ENCODE measurements around the gene CSMD2.
"Not testable (repeated sequence)": the region's sequence is repeated elsewhere in the genome, so short reads cannot be mapped to it uniquely, and the experiment has no call there.

DNA sequence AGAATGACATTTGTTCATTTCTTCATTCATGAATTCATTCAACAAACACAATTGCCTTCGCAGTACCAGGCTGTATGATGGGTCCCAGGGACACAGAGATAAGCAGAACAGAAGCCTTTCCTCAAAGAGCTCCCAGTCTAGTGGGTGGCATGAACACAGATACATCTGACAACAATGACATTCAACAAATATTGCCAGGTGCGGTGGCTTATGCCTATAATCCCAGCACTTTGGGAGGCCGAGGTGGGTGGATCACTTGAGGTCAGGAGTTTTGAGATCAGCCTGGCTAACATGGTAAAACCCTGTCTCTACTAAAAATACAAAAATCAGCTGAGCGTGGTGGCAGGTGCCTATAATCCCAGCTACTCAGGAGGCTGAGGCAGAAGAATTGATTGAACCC lies 18.4 kb upstream of the CSMD2 start:
- TF ChIP-seq, protein P1, sequence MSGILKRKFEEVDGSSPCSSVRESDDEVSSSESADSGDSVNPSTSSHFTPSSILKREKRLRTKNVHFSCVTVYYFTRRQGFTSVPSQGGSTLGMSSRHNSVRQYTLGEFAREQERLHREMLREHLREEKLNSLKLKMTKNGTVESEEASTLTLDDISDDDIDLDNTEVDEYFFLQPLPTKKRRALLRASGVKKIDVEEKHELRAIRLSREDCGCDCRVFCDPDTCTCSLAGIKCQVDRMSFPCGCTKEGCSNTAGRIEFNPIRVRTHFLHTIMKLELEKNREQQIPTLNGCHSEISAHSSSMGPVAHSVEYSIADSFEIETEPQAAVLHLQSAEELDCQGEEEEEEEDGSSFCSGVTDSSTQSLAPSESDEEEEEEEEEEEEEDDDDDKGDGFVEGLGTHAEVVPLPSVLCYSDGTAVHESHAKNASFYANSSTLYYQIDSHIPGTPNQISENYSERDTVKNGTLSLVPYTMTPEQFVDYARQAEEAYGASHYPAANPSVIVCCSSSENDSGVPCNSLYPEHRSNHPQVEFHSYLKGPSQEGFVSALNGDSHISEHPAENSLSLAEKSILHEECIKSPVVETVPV (CRISPR knock-in tag; IDR thresholded peaks at IDR 0.05), result not testable (repeated sequence)
- not testable (repeated sequence) for TF ChIP-seq ZC3H10 (CRISPR knock-in tag; IDR thresholded peaks at IDR 0.05); ZFP30 (CRISPR knock-in tag; IDR thresholded peaks at IDR 0.05); GLIS3 (CRISPR knock-in tag; IDR thresholded peaks at IDR 0.05); ZFP3 (CRISPR knock-in tag; IDR thresholded peaks at IDR 0.05); SNAI2 (CRISPR knock-in tag; IDR thresholded peaks at IDR 0.05); RARB (CRISPR knock-in tag; IDR thresholded peaks at IDR 0.05); TOX (CRISPR knock-in tag; IDR thresholded peaks at IDR 0.05; ENCODE audit: borderline replicate concordance); CSDC2 (CRISPR knock-in tag; IDR thresholded peaks at IDR 0.05); ARNTL (CRISPR knock-in tag; IDR thresholded peaks at IDR 0.05; ENCODE audit: borderline replicate concordance, low read depth); ISL1 (CRISPR knock-in tag; IDR thresholded peaks at IDR 0.05)
- TF ChIP-seq, protein P2, sequence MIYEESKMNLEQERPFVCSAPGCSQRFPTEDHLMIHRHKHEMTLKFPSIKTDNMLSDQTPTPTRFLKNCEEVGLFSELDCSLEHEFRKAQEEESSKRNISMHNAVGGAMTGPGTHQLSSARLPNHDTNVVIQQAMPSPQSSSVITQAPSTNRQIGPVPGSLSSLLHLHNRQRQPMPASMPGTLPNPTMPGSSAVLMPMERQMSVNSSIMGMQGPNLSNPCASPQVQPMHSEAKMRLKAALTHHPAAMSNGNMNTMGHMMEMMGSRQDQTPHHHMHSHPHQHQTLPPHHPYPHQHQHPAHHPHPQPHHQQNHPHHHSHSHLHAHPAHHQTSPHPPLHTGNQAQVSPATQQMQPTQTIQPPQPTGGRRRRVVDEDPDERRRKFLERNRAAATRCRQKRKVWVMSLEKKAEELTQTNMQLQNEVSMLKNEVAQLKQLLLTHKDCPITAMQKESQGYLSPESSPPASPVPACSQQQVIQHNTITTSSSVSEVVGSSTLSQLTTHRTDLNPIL (CRISPR knock-in tag; IDR thresholded peaks at IDR 0.05; ENCODE audit: low read depth), result not testable (repeated sequence)
- TF ChIP-seq, protein P3, sequence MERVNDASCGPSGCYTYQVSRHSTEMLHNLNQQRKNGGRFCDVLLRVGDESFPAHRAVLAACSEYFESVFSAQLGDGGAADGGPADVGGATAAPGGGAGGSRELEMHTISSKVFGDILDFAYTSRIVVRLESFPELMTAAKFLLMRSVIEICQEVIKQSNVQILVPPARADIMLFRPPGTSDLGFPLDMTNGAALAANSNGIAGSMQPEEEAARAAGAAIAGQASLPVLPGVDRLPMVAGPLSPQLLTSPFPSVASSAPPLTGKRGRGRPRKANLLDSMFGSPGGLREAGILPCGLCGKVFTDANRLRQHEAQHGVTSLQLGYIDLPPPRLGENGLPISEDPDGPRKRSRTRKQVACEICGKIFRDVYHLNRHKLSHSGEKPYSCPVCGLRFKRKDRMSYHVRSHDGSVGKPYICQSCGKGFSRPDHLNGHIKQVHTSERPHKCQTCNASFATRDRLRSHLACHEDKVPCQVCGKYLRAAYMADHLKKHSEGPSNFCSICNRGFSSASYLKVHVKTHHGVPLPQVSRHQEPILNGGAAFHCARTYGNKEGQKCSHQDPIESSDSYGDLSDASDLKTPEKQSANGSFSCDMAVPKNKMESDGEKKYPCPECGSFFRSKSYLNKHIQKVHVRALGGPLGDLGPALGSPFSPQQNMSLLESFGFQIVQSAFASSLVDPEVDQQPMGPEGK (CRISPR knock-in tag; IDR thresholded peaks at IDR 0.05; ENCODE audit: borderline replicate concordance), result not testable (repeated sequence)

Data from SK-N-SH treated with all-trans-retinoic acid at 6 μM for 48 hours (cell line).